Posterior vena cava (tissue), 2 donors: ENCODE measurements around the gene AHRR. TPM values are rescaled to one million over a fixed set of nuclear protein-coding genes. Genes with fewer than 3 reads are reported as not detected.
"Not testable (repeated sequence)": the region's sequence is repeated elsewhere in the genome, so short reads cannot be mapped to it uniquely, and the experiment has no call there.

ENCODE experiments used
- DNase-seq: peaks from one replicate; pipeline ENCODE4 v3.0.0-alpha.2; 2020; ENCODE audit warnings: low spot score
- intact Hi-C, 2 donors: fragments of 100-400 bp; cut with DNase I; formaldehyde crosslinking; loops; one replicate each; pipeline versions ENCODE4 v1.14.1 to v1.14.2; 2022 to 2023
- total RNA-seq, 2 donors: library from RNA; stranded (reverse); fragmentation: NEBNext Ultra II Directional; extraction: Animal tissue kit (Norgen Biotek cat#: 25700); gene quantifications; one replicate each; pipeline ENCODE4 v1.2.1, GENCODE V29; 2021
- donor health status: DM: yes; HTN: yes; CAD: no.
- donor health status: DM: yes; HTN: yes; CAD: no.

Gene AHRR
- total RNA-seq, 2 donors from 2014 or later: 0.69 to 2.9 TPM

DNA sequence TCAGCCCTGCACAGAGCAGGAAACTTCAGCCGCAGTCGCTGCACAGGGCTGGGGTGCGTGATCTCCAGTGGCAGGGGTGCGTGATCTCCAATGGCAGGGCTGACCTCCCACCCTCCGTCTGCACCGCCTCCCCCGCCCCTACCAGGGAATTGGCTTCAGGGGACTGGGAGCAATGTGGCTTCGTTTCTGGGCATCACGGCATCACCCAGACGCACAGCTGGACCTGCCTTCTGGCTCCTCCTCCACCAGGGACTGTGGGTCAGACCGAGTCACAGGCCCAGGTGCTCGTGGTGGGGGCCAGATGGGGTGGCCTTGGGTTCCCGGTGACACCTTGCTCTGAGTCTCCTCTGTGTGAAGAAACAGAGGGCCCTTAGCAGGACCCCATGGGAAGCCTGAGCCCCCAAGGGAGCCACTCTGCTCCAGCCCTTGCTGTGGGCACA lies 51.1 kb downstream of the AHRR start:
- intact Hi-C loops: no loop called here
- DNase-seq: peak; percentile 64

DNA sequence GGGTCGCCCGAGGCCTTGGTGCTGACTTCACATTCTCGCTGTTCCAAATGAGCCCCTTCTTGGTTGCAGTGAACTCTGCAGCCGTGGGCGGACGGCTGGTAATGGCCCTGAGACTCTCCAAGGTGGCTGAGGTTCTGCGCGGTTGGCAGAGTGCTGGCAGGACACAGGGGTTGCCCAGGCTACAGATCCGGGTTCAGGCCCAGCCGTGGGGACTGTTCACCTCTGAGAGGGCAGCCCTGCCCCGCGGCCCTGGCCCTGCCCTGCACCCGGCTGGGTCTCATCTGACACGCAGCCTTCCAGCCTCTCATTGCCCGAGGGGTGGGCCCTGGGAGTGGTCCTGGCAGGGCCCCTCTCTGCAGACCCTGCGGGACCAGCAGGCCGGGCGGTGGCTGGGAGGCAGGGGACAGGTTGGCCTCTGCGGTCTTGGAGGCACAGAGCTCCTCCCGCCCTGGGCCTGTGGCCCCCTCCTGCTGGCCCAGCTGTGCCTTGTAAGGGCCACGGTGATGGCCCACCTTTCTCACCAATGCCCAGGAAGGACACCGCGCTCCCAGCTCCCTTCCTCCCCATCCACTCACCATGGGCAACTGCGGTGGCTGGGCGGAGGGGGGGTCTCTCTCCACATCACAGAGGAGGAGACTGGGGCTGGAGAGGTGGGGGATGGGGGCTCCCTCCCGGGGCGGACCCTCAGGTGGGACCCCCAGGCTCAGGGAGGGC lies 51.6 kb downstream of the AHRR start:
- intact Hi-C loops: no loop called here
- DNase-seq: peak; percentile 73

DNA sequence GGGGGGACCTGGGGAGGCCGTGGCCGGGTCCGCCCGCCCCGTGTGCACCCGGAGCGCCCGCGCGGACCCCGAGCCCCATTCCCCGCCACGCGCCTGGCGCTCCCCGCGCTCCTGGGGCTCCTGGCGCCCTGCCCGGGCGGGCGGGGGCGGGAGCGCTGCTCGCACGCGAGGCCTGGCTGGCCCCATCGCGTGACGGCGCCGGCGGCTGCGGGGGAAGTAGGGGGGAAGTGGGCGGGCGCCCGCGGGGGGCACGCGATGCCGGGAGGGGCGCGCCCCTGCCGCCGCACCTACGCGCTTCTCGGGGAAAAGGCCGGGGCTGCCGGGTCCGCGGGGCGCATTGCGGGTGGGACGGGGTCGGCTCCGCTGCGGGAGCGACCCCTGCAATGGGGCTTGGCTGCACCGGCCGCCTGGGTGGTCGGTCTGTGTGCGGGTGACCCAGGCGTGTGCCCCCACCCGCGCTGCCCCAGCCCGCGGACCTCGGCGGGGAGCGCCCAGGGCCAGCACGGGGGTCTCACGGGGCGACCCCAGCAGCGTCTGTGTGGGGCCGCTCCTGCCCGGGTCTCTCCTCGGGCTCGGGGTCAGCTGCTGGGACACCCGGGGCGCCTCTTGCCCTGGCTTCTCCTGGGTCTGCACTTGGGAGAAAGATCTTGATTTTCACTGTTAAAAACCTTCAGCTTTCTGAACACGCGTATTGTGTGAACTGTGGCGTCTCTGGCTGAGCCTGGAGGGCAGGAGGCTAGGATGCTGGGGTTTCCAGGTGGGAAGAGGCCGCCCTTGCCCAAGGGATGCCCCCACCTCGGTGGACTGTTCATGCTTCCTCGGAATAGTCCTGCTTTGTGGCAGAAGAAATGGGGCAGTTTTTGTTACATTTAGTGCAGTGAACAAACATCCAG lies 52.4 kb downstream of the AHRR start:
- intact Hi-C loops: no loop called here
- peak; percentile 79 for DNase-seq

DNA sequence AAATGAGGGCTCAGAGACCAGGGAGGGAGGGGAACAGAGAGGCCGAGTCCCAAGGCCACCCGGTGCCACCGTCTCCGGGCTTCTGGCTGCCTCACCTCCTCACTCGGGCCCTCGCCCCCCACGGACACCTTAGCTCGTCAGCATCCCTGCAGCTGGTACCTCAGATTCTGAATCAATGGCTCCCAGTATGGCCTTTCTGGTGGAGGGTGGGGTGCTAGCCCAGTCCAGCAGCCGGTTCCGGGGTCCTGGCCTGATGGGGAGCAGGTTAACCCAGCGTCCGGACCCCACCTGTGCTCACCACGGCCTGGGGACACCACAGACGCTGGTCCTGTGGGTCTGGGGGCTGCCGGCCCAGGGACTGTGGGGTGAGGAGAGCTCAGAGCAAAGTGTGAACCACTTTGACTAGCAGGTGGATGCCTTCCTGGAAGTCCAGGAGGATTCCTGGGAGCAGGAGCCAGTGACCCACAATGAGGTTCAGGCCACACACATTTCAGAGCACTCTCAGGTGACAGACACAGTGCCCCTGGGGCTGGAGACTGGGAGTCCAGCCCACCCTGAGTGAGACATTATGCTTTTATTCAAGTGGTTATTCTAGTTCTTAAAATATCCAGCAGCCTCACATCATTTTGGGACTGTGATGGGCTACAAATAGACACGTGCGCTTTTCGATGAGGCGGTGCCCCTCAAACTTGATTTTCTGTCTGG lies 53.3 kb downstream of the AHRR start:
- intact Hi-C loops: no loop called here
- DNase-seq: peak; percentile 74

DNA sequence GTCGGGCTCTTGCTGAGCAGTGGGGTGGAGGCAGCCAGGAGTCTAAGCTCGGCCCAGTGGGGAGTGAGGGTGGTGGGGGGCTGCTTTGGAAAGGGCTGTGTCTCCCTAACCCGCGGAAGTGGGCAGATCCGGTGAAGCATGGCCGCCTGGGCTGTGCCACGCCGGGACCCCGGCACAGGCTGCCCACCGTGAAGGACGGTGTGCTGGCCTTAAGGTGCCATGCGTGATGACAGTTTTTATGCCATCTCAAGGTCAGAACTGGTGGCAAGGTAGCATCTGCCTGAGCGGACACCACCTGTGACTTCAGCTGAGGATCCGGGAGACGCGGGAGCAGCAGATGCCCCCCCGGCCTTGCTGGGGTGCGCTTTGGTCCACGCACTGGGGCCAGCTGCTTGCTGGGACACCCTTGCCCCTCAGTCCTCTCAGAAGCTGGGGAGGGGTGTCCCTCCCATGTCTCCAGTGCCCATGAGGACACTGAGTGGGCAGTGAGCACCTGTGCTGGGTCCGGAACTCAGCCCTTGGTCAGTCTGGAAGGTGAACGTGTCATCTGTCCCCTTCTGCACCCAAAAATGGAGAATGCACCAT lies 53.9 kb downstream of the AHRR start:
- DNase-seq: peak; percentile 71
- intact Hi-C loops: no loop called here

DNA sequence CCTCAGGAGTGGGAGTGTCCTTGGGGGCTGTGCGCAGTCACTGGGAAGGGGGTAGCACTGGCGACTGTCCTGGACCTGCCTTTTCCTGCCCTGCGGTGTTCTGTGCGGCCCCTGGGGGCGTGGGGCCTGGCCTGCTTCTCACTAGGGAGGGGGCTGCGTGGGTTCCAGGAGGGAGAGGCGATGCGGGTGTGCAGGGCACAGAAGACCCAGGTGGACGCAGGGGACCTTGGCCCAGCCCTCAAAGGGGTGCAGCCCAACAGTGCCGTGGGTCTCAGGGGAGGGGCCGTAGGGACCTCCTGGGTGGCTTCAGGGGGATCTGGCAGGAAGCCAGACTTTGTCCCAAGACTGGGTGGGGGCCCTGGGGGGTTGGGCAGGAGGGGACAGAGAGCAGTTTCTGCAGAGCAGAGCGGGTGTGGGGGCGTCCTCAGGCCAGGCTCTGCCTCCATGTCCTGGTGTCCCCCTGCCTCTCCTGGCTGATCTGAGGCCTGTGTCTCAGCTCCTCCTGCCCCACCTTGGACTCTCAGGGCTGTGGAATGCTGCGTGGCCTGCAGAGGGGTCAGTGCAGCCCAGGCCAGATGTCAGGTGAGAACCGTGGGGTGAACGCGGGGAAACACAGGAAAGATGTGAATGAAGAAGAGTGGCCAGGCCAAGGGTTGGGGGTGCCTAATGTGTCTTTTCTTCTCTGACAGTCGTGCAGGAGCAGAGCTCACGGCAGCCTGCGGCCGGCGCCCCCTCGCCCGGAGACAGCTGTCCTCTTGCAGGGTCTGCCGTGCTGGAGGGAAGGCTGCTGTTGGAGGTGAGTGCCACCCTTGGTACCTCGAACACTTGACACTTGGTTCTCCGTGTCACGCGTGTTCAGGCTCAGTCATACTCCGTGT lies 54.6 kb downstream of the AHRR start:
- peak; percentile 80 for DNase-seq
- intact Hi-C loops: no loop called here

DNA sequence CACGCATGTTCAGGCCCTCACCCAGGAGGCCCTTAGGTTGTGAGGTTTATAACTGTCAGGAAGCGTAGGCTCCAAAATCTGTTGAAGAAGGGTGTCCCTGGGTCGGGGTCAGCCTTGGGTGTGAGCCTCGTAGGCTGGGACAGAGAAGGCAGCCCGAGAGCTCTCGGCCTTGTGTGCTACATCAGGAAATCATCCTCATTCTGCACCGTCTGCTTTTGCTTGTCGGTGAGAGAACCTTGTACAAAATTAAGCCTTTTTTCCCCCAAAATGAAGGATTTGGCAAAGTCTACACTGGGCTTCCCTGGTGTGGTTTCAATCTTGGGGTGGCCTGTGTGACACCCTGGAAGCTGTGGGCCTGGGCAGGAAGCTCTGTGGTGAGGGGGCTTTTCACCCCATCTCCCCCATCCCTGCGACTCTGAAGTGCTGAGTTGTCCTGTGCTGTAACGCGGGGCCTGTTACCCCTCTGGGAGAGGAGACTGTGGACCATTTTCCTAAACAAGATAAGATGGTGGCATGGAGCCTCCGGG lies 55.3 kb downstream of the AHRR start:
- no peak for DNase-seq
- intact Hi-C loops: no loop called here

DNA sequence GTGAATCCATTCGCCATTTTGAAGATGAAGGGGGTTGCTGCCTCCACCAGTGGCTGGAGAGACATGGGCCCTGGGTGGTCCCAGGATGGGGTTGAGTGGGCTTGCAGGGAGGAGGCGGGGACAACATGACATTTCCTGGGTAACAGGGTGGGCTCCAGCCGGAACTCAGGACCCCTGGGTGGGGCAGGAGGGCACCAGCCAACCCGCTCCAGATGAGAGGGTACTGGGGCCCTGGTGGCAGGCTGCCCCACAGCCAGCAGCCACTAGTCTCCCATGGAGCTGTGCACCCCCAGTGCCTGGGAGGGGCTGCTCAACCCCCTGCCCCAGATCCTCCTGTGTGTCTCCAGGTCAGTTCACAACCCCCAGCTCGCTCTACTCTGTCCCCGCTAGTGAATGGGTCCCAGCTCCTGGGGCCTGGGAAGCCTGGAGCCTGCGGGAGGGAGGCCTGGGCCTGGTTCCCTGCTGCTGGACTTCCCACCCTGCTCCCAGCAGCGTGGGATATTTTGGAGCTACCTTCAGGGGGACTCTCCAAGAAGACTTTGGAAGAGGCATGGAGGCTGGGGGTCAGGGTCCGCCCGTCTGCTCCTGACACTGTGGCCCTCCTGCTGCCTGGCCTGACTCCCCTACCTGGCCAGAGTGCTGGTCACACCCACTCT lies 55.9 kb downstream of the AHRR start:
- peak; percentile 78 for DNase-seq
- intact Hi-C loops: no loop called here

DNA sequence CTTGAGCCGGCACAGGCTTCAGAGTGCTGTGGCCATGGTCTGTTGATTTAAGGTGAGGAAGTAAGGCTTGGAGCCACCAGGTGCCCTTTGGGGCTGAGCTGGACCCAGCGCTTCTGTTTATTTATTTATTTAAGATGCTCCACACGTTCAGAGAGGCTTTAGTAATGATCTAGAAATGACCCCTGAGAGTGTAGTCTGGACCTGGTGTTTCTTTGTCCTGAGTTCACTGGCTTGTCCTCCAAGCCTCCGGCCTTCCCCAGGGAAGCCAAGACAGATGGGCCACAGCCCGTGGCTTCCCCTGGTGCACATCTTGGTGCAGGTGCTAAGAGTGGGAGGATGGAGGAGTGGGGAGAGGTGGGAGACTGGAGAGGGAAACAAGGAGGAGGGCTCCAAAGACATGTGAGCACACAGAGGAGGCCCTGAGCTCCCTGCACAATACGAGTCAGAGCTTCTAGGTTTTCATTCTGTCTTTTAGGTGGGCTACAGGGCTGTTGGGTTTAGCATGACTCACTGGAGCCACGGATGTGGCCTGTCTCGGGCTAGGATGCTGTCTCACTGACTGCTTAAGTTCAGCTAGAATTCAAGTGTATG lies 56.9 kb downstream of the AHRR start:
- intact Hi-C loops: no loop called here
- DNase-seq: peak; percentile 36

DNA sequence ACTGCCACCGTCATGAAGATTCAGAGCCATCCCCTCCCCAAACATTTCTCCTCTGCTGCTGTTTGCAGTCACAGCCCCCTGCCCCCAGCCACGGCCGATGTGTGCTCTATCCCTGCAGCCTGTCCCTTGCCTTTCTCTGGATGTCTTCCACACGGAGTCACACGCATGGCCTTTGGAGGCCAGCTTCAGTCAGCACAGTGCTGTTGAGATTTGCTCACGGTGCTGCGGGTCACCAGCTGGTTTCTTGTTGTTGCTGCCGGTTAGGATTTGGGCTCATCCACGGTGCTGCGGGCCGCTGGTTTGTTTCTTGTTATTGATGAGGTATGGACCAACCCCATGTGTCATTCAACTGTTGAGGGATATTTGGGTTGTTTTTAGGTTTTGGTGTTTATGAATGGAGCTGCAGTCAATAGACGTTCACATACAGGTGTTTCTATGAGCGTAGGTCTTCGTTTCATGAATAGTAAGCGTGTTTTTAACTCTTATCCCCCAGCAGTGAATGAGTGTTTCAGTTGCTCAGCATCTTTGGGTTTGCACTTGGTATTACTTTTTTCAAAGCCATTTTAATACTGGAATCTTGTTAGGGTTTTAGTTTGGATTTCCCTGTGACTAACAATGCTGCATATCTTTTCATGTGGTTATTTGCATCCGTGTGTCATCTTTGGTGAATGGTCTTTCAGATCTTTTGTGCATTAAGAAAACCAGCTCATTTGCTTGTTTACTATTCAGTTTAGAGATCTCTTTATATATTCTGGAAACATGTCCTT lies 57.6 kb downstream of the AHRR start:
- peak; percentile 32 for DNase-seq

DNA sequence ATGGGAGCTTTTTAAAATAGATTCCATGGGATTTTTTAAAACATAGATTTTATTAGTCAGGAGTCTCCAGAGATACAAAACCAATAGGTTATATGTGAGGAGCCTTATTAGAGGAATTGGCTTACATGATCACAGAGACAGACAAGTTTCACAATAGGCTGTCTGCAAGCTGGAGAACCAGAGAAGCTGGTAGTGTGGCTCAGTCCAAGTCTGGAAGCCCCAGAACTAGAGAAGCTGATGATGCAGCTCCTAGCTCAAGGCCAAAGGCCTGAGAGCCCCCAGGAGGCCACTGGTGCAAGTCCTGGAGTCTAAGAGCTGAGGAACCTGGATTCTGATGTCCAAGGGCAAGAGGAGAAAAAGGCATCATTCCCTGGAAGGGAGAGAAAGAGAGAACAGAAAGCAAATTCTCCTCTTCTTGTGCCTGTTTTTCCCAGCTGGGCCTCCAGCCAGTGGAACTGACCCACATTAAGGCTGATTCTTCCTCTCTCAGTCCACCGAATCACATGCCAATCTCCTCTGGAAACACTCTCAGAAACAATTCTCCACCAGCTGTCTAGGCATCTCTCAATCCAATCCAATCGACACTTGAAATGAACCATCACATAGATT lies 59.3 kb downstream of the AHRR start:
- no peak for DNase-seq
- intact Hi-C loops: no loop called here

More for the DNA sequence above, 57.6 kb downstream of the AHRR start:
- intact Hi-C loops: no loop called here

DNA sequence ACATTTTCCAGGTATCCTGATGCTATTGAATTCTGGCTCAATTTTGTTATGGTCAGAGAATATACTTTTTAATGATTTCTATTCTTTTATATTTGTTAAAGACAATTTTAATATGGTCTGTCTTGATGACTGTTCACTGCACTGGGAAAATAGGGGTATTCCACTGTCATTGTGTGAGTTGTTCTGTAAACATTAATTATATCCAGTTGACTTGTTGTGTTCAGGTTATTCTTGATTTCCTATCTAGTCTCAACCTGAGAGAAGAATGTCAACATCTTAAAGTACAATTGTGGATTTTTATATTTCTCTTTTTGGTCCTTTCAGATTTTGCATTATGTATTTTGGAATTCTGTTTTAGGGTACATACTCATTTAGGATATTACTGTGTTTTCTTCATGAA lies 61.6 kb downstream of the AHRR start:
- no peak for DNase-seq
- intact Hi-C loops: no loop called here

DNA sequence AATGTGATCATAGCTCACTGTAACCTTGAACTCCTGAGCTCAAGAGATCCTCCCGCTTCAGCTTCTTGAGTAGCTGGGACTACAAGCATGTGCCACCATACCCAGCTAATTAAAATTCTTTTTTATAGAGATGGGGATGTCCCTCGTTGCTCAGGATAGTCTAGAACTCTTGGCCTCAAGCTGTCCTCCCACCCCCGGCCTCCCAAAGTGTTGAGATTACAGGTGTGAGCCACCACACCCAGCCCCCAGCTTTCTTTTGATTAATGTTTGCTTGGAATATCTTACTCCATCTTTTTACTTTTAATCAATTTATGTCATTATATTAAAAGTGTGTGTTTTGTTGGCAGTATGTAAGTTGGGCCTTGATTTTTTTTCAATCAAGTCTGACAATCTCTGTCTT lies 62.1 kb downstream of the AHRR start:
- DNase-seq: no peak
- intact Hi-C loops: no loop called here

DNA sequence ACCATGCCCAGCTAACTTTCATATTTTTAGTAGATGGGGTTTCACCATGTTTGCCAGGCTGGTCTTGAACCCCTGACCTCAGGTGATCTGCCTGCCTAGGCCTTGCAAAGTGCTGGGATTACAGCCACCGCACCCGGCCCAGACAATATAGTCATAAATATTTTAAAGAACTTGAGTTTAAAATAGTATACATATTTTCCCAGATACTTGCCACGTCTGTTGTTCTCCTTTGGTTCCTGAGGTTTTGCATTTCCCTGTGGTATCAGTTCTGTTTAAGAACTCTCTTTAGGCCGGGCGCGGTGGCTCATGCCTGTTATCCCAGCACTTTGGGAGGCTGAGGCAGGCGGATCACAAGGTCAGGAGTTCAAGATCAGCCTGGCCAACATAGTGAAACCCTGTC lies 63.1 kb downstream of the AHRR start:
- intact Hi-C loops: not testable (repeated sequence)
- DNase-seq: peak; percentile 22

DNA sequence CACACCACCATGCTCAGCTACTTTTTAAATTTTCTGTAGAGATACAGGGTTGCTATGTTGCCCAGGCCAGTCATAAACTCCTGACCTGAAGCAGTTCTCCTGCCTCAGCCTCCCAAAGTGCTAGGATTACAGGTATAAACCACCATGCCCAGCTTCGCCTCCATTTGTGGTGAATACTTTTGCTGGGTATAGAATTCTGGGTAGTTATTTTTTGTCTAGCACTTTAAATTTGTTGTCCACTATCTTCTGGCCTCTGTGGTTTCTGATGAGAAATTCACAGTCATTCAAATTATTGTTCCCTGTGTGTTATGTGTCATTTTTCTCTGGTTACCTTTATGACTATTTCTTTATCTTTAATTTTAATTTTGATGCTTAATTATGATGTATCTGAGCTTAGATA lies 63.8 kb downstream of the AHRR start:
- intact Hi-C loops: no loop called here
- no peak for DNase-seq
